ENCODE data around the gene TTC7B.

The TTC7B gene

DNA sequence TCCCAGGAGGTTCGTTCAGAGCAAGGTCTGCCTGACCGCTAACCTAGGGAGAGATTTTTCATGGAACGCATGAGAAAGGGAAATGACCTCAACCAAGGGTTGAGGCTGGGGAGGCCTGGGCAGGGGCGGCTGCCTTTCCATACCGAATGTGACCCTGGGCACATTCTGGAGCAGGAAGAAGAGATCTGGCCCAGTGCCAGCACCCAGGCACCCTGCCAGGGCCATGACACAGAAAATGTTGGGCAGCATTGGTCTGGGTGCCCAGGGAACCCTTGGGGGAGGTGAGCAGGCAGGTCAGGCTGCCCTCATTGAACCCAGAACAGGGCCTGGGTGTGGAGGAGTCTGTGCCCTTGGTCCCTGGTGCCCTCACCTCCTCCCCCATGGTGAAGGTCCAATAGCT lies 312.6 kb downstream of the TTC7B start:
- H3K4me3 ChIP-seq (ENCODE audit: insufficient read depth, low read length, poor library complexity, severe bottlenecking) = no peak overlapping the region
- H3K4me2 ChIP-seq (ENCODE audit: low read depth, low read length, poor library complexity, severe bottlenecking) = no peak overlapping the region
- no peak overlapping the region for H2AFZ ChIP-seq (ENCODE audit: low read depth, low read length, severe bottlenecking)
- H3K9me2 ChIP-seq (replicated peaks; ENCODE audit: insufficient read depth, low read length) = no peaks in the 10 kb centered on the region
- no peaks in the 10 kb centered on the region for H3K27me3 ChIP-seq (ENCODE audit: low read length)
- no peaks in the 10 kb centered on the region for H3K9me3 ChIP-seq (ENCODE audit: insufficient read depth, low read length)
- no peaks in the 10 kb centered on the region for H3K36me3 ChIP-seq (ENCODE audit: low read length)
- no peaks in the 10 kb centered on the region for H4K20me1 ChIP-seq (ENCODE audit: low read depth, low read length)
- no peaks in the 10 kb centered on the region for H3K79me2 ChIP-seq (ENCODE audit: insufficient read depth, low read length)
- H3K27ac ChIP-seq (ENCODE audit: low read depth, low read length) = no peak overlapping the region
- H3K9ac ChIP-seq (ENCODE audit: low read length) = no peak overlapping the region
- TF ChIP-seq, protein P1, sequence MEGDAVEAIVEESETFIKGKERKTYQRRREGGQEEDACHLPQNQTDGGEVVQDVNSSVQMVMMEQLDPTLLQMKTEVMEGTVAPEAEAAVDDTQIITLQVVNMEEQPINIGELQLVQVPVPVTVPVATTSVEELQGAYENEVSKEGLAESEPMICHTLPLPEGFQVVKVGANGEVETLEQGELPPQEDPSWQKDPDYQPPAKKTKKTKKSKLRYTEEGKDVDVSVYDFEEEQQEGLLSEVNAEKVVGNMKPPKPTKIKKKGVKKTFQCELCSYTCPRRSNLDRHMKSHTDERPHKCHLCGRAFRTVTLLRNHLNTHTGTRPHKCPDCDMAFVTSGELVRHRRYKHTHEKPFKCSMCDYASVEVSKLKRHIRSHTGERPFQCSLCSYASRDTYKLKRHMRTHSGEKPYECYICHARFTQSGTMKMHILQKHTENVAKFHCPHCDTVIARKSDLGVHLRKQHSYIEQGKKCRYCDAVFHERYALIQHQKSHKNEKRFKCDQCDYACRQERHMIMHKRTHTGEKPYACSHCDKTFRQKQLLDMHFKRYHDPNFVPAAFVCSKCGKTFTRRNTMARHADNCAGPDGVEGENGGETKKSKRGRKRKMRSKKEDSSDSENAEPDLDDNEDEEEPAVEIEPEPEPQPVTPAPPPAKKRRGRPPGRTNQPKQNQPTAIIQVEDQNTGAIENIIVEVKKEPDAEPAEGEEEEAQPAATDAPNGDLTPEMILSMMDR (IDR thresholded peaks at IDR 0.05; ENCODE audit: insufficient read depth, low read length, poor library complexity, severe bottlenecking) = no peak
- TF ChIP-seq EZH2phosphoT487 (conservative IDR thresholded peaks at IDR 0.05; ENCODE audit: low read length) = no peak
- H3F3A ChIP-seq (ENCODE audit: insufficient read depth) = no peaks in the 10 kb centered on the region

- Histone ChIP-seq H3K9me3 (ENCODE audit: insufficient read depth, low read length) (no peaks in the 10 kb centered on the region), H4K20me1 (ENCODE audit: low read depth, low read length) (no peaks in the 10 kb centered on the region), H3K27ac (ENCODE audit: low read depth, low read length) (no peak overlapping the region), H3K36me3 (ENCODE audit: low read length) (no peaks in the 10 kb centered on the region), H3K27me3 (ENCODE audit: low read length) (no peaks in the 10 kb centered on the region), H3K9me2 (replicated peaks; ENCODE audit: insufficient read depth, low read length) (no peaks in the 10 kb centered on the region), H3K79me2 (ENCODE audit: insufficient read depth, low read length) (no peaks in the 10 kb centered on the region), H3F3A (ENCODE audit: insufficient read depth) (no peaks in the 10 kb centered on the region), H2AFZ (ENCODE audit: low read depth, low read length, severe bottlenecking) (no peak overlapping the region), H3K9ac (ENCODE audit: low read length) (no peak overlapping the region), H3K4me3 (ENCODE audit: insufficient read depth, low read length, poor library complexity, severe bottlenecking) (no peak overlapping the region), H3K4me2 (ENCODE audit: low read depth, low read length, poor library complexity, severe bottlenecking) (no peak overlapping the region)
- TF ChIP-seq EZH2phosphoT487 (conservative IDR thresholded peaks at IDR 0.05; ENCODE audit: low read length) = no peak
- TF ChIP-seq, protein P1 (IDR thresholded peaks at IDR 0.05; ENCODE audit: insufficient read depth, low read length, poor library complexity, severe bottlenecking) = no peak
Observed at GRCh38 chr14:90502760-90503159, 313.5 kb downstream of the TTC7B start.

DNA sequence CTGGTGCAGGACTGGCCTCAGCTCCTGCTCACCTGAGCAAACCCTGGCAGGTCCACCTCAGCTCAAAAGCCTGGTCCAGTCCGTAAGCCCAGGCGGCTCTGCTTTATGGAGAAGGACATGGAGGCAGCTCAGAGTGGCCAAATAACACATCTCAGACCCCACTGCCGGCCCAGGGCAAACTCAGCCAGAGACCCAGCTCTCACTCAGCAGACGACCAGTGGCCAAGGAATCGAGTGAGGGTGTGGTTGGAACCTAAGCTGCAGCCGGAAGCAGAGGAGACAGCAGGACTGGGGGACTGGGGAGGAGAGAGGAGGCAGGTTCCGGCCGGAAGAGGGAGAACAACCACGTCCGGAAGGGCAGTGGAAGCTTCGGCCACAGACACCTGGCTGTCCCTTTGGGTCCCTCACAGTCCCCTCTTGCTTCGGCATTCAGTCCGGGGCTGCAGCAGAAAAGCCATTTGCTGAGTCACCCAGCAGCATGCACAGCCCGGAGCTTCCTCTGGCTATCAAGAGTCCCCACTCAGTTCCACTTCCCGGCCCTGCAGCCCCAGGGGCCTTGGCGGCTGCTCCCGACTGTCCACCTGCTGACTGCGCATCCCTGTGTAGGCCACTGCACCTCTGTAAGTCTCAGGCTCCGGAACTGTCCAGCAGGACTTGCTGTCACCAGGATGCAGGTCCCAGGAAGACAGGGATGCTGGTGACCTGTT lies 315.4 kb downstream of the TTC7B start:
- no peaks in the 10 kb centered on the region for H3F3A ChIP-seq (ENCODE audit: insufficient read depth)
- no peaks in the 10 kb centered on the region for H3K27me3 ChIP-seq (ENCODE audit: low read length)
- H3K27ac ChIP-seq (ENCODE audit: low read depth, low read length) = no peak overlapping the region
- H3K4me2 ChIP-seq (ENCODE audit: low read depth, low read length, poor library complexity, severe bottlenecking) = no peak overlapping the region
- no peak overlapping the region for H2AFZ ChIP-seq (ENCODE audit: low read depth, low read length, severe bottlenecking)
- H3K9me3 ChIP-seq (ENCODE audit: insufficient read depth, low read length) = no peaks in the 10 kb centered on the region
- no peak overlapping the region for H3K9ac ChIP-seq (ENCODE audit: low read length)
- no peak overlapping the region for H3K4me3 ChIP-seq (ENCODE audit: insufficient read depth, low read length, poor library complexity, severe bottlenecking)
- H3K9me2 ChIP-seq (replicated peaks; ENCODE audit: insufficient read depth, low read length) = no peaks in the 10 kb centered on the region
- TF ChIP-seq EZH2phosphoT487 (conservative IDR thresholded peaks at IDR 0.05; ENCODE audit: low read length) = no peak
- TF ChIP-seq, protein P1 (IDR thresholded peaks at IDR 0.05; ENCODE audit: insufficient read depth, low read length, poor library complexity, severe bottlenecking) = no peak
- H3K36me3 ChIP-seq (ENCODE audit: low read length) = no peaks in the 10 kb centered on the region
- H4K20me1 ChIP-seq (ENCODE audit: low read depth, low read length) = no peaks in the 10 kb centered on the region
- H3K79me2 ChIP-seq (ENCODE audit: insufficient read depth, low read length) = no peaks in the 10 kb centered on the region

All from SU-DHL-6 (cell line).